Kidney (tissue), 14 donors: ENCODE data around the gene PANX1. TPM values are rescaled to one million over a fixed set of nuclear protein-coding genes. Genes with fewer than 3 reads are reported as not detected.

Experiments used
- DNase-seq, 5 donors: peaks; one replicate each; pipeline ENCODE4 v3.0.0-alpha.2; 2013 to 2020
- FAIRE-seq: peaks from 2 replicates; lab custom pipeline; 2012; peaks lifted over from hg19 to GRCh38; lab: Jason Lieb, UNC
- H3K27ac ChIP-seq, 2 donors: one replicate each; pipeline ENCODE4 v1.7.0; 2013; ENCODE audit warnings: low read depth in 2 of 2, low read length in 2 of 2, inconsistent platforms in 1 of 2
- H3K27me3 ChIP-seq: one replicate; pipeline ENCODE4 v1.7.1; 2013; ENCODE audit warnings: low read length, inconsistent platforms; ENCODE audit not compliant: control insufficient read depth, insufficient read depth
- H3K36me3 ChIP-seq, 3 donors: one replicate each; pipeline versions ENCODE4 v1.7.0 to v1.7.1; 2013; ENCODE audit warnings: low read length in 3 of 3, control low read depth in 1 of 3, inconsistent platforms in 1 of 3; ENCODE audit not compliant: insufficient read depth in 3 of 3, control insufficient read depth in 2 of 3
- H3K4me1 ChIP-seq, 3 donors: one replicate each; pipeline versions ENCODE4 v1.7.0 to v1.7.1; 2013; ENCODE audit warnings: low read length in 3 of 3, inconsistent platforms in 1 of 3, low read depth in 1 of 3; ENCODE audit not compliant: control insufficient read depth in 2 of 3, insufficient read depth in 2 of 3
- H3K4me3 ChIP-seq, 3 donors: one replicate each; pipeline versions ENCODE4 v1.7.0 to v1.8.1; 2013; ENCODE audit warnings: low read length in 3 of 3, control low read depth in 1 of 3, inconsistent platforms in 1 of 3
- H3K9ac ChIP-seq, 3 donors: one replicate each; pipeline versions ENCODE4 v1.7.0 to v1.7.1; 2013; ENCODE audit warnings: low read length in 3 of 3, control low read depth in 1 of 3, inconsistent platforms in 1 of 3
- H3K9me3 ChIP-seq, 3 donors: one replicate each; pipeline versions ENCODE4 v1.7.0 to v1.7.1; 2013; ENCODE audit warnings: low read length in 3 of 3, control low read depth in 1 of 3, inconsistent platforms in 1 of 3; ENCODE audit not compliant: control insufficient read depth in 2 of 3, insufficient read depth in 1 of 3
- intact Hi-C: fragments of 100-400 bp; cut with DNase I; formaldehyde crosslinking; loops from one replicate; pipeline ENCODE4 v1.11.1; 2022
- polyA plus RNA-seq: library from polyadenylated mRNA; stranded (reverse); fragments of 350-450 nt; fragmentation: Illumina TruSeq; extraction: RNeasy Lipid Tissue Mini Kit (QIAGEN cat#74804); gene quantifications from one replicate; pipeline ENCODE4 v1.2.3, GENCODE V29; 2014; ENCODE audit warnings: low read depth, low replicate concordance; ENCODE audit not compliant: insufficient read depth
- total RNA-seq: library from RNA; stranded (reverse); fragmentation: NEBNext Ultra II Directional; extraction: Animal tissue kit (Norgen Biotek cat#: 25700); gene quantifications from one replicate; pipeline ENCODE4 v1.2.1, GENCODE V29; 2021
- TF ChIP-seq, protein P1 (sequence below): IDR thresholded peaks from 3 replicates; pipeline ENCODE4 v1.5.1; 2012; ENCODE audit warnings: mild to moderate bottlenecking, moderate library complexity, borderline replicate concordance; ENCODE audit not compliant: insufficient read depth; ENCODE audit errors: extremely low read depth
- donor health status: control.
- donor health status: control.
- donor health status: control.
- donor health status: control.
- donor health status: control.
- donor health status: DM: yes; HTN: yes; CAD: no.
- donor health status: Normal renal cell carcinoma (clear cell type).

The PANX1 gene
- total and polyA plus RNA-seq, 2 donors from 2014 or later: 5.3 to 13.9 TPM

DNA sequence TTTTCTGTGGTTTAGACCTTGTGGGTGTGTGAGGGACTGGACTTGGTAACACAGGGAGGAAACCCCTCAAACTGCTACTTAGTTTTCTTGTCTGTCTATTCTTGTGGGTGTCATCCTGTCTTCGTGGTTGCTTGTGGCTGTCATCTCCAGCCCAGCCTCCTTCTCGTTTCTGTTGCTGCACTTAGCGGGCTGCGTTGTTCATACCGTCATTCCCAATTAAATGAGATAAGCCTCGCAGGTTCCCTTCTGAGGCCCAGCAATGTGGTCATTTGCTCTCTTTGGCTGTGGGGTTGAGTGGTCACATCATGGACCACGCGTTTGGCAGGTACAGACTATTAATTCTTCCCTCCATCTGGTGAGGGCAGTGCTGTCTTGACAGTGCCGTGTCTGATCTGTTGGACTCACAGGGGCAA, 18.8 kb downstream of the PANX1 start:
- Histone ChIP-seq H3K27ac (no peak overlapping the region), H3K36me3 (no peaks in the 10 kb centered on the region), H3K9ac (no peak overlapping the region), H3K27me3 (no peaks in the 10 kb centered on the region), H3K4me1 (peaks cover 0 to 12% (median under 1%) of the 10 kb centered on the region in 3 donors), H3K9me3 (no peaks in the 10 kb centered on the region), H3K4me3 (no peak overlapping the region)
- TF ChIP-seq, protein P1, sequence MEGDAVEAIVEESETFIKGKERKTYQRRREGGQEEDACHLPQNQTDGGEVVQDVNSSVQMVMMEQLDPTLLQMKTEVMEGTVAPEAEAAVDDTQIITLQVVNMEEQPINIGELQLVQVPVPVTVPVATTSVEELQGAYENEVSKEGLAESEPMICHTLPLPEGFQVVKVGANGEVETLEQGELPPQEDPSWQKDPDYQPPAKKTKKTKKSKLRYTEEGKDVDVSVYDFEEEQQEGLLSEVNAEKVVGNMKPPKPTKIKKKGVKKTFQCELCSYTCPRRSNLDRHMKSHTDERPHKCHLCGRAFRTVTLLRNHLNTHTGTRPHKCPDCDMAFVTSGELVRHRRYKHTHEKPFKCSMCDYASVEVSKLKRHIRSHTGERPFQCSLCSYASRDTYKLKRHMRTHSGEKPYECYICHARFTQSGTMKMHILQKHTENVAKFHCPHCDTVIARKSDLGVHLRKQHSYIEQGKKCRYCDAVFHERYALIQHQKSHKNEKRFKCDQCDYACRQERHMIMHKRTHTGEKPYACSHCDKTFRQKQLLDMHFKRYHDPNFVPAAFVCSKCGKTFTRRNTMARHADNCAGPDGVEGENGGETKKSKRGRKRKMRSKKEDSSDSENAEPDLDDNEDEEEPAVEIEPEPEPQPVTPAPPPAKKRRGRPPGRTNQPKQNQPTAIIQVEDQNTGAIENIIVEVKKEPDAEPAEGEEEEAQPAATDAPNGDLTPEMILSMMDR: no peak
- DNase-seq (no peak), FAIRE-seq (no peak)
- intact Hi-C loops: no loop called here

DNA sequence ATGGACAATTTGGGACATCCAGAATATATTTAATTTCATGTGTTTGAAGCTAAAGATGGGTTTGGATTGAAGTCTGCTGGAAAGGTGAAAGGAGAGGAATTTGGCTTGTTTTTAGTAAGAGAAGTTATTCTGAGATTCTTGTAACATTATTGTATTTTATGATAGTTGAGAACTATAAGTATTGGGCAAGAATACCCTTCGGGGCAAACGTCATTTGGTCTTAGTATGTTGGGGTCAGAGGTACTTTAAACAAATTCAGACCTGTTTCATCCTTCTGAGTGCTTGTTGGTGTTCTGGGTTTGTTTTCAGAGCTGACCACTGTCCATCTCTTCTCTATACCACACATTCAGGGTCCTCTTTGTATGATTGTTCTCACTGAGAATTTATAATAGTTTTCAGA, 19.5 kb downstream of the PANX1 start:
- no peak for DNase-seq
- FAIRE-seq: no peak
- Histone ChIP-seq H3K27me3 (no peaks in the 10 kb centered on the region), H3K9ac (no peak overlapping the region), H3K27ac (no peak overlapping the region), H3K9me3 (no peaks in the 10 kb centered on the region), H3K36me3 (no peaks in the 10 kb centered on the region), H3K4me1 (peaks cover 0 to 11% (median 0%) of the 10 kb centered on the region in 3 donors), H3K4me3 (no peak overlapping the region)
- TF ChIP-seq, protein P1: no peak
- intact Hi-C loops: no loop called here

DNA sequence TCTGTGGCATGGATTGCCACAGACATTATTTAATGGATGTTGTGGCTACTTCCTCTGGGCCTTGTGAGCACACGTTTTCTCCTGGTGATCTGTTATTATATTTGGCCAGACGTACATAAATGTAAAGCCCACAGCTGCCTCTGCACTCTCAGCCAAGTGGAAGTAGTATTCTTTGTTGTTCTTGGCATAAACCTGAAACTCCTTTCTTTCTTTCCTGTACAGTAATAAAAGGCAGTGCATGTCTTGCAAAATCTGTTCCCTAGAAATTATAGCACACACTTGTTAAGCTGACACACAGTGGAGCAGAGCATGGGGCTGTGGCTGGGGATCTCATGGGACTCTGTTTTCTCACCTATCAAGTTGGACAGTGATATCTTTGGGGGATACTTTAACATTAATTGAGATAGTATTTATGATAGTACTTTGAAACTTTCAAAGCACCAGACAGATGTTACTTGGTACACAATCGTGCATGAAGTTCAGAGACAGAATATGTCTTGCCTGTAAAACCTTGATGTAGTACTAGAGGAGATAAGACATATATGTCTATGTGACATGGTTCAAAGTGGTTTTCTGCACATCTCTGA, 20.9 kb downstream of the PANX1 start:
- TF ChIP-seq, protein P1: no peak
- FAIRE-seq (no peak), DNase-seq (peak in 2 of 5 donors; percentile 42 to 66)
- intact Hi-C loops: no loop called here
- H3K9me3 ChIP-seq: no peaks in the 10 kb centered on the region
- H3K4me3 ChIP-seq: no peak overlapping the region
- H3K4me1 ChIP-seq: peaks cover 0 to 11% (median 0%) of the 10 kb centered on the region in 3 donors
- H3K9ac ChIP-seq: no peak overlapping the region
- no peak overlapping the region for H3K27ac ChIP-seq
- H3K36me3 ChIP-seq: no peaks in the 10 kb centered on the region
- no peaks in the 10 kb centered on the region for H3K27me3 ChIP-seq

DNA sequence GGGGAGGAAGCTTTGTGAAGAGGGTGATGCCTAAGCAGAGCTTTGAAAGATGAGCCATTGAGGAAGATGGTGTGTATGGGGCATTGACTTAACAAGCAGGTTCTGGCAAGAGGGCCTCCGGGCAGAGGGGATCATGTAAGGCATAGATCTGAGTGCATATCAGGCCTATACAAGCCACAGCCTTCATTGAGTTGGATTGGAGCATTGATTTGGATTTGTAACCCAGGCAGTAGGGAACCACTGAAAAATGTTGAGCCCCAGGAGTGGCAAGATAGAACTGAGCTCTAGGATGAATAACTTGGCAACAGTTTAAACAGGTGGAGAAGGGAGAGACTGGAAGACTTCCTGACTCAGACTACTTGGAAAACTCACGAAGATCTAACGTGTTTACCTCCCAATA, 21.4 kb downstream of the PANX1 start:
- Histone ChIP-seq H3K9ac (no peak overlapping the region), H3K36me3 (no peaks in the 10 kb centered on the region), H3K27ac (no peak overlapping the region), H3K9me3 (no peaks in the 10 kb centered on the region), H3K4me1 (peaks cover 0 to 11% (median 0%) of the 10 kb centered on the region in 3 donors), H3K4me3 (no peak overlapping the region), H3K27me3 (no peaks in the 10 kb centered on the region)
- TF ChIP-seq, protein P1: no peak
- intact Hi-C loops: no loop called here
- no peak for DNase-seq
- no peak for FAIRE-seq
